ENCODE results near the gene AFP.

DNA sequence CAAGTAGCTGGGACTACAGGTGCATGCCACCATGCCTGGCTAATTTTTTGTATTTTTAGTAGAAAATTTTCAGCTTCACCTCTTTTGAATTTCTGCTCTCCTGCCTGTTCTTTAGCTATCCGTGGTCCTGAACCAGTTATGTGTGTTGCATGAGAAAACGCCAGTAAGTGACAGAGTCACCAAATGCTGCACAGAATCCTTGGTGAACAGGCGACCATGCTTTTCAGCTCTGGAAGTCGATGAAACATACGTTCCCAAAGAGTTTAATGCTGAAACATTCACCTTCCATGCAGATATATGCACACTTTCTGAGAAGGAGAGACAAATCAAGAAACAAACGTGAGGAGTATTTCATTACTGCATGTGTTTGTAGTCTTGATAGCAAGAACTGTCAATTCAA lies 18.0 kb upstream of the AFP start:
- TF ChIP-seq, protein P1, sequence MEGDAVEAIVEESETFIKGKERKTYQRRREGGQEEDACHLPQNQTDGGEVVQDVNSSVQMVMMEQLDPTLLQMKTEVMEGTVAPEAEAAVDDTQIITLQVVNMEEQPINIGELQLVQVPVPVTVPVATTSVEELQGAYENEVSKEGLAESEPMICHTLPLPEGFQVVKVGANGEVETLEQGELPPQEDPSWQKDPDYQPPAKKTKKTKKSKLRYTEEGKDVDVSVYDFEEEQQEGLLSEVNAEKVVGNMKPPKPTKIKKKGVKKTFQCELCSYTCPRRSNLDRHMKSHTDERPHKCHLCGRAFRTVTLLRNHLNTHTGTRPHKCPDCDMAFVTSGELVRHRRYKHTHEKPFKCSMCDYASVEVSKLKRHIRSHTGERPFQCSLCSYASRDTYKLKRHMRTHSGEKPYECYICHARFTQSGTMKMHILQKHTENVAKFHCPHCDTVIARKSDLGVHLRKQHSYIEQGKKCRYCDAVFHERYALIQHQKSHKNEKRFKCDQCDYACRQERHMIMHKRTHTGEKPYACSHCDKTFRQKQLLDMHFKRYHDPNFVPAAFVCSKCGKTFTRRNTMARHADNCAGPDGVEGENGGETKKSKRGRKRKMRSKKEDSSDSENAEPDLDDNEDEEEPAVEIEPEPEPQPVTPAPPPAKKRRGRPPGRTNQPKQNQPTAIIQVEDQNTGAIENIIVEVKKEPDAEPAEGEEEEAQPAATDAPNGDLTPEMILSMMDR (IDR thresholded peaks at IDR 0.05), result no peak
- TF ChIP-seq POLR2A (IDR thresholded peaks at IDR 0.05), result no peak
